H1 (cell line): ENCODE measurements around the gene CCDC110. TPM values are rescaled to one million over a fixed set of nuclear protein-coding genes. Genes with fewer than 3 reads are reported as not detected.

Experiments used
- CTCF ChIA-PET: fragments of 300-600 bp; sonication (Branson Sonifier 250); formaldehyde crosslinking; loops from one replicate; lab custom pipeline; 2021; ENCODE audit not compliant: partially characterized antibody; lab: Charles Lee
- POLR2A ChIA-PET: fragments of 300-600 bp; sonication (Branson Sonifier 250); formaldehyde crosslinking; loops from one replicate; lab custom pipeline; 2021; ENCODE audit warnings: inconsistent platforms; ENCODE audit not compliant: partially characterized antibody; lab: Charles Lee
- DNase-seq, 2 experiments: peaks; one replicate each; pipeline versions ENCODE4 v3.0.0 to v3.0.0-alpha.2; 2010 to 2022; ENCODE audit warnings: low spot score in 2 of 2, low read depth in 1 of 2, mixed read lengths in 1 of 2
- FAIRE-seq: peaks from 2 replicates; lab custom pipeline; 2011; peaks lifted over from hg19 to GRCh38; lab: Jason Lieb, UNC
- H2AFZ ChIP-seq: 2 replicates; pipeline ENCODE4 v1.8.1; 2012; ENCODE audit warnings: low read length, inconsistent platforms
- H2AK5ac ChIP-seq: 2 replicates; pipeline ENCODE4 v1.6.1; 2013; ENCODE audit warnings: low read depth, low read length
- H2BK120ac ChIP-seq: replicated peaks from 2 replicates; pipeline ENCODE3; 2013; ENCODE audit warnings: low read depth, low read length, inconsistent platforms
- H2BK12ac ChIP-seq: 2 replicates; pipeline ENCODE4 v1.6.1; 2013; ENCODE audit warnings: low read depth, low read length
- H2BK15ac ChIP-seq: 2 replicates; pipeline ENCODE4 v1.6.1; 2013; ENCODE audit warnings: low read length
- H2BK20ac ChIP-seq: 2 replicates; pipeline ENCODE4 v1.6.1; 2013; ENCODE audit warnings: low read length
- H2BK5ac ChIP-seq: 2 replicates; pipeline ENCODE4 v1.6.1; 2013; ENCODE audit warnings: low read depth, low read length
- H3K14ac ChIP-seq: 2 replicates; pipeline ENCODE4 v1.6.1; 2013; ENCODE audit warnings: inconsistent platforms; ENCODE audit not compliant: insufficient read length
- H3K18ac ChIP-seq: 2 replicates; pipeline ENCODE4 v1.6.1; 2013; ENCODE audit warnings: low read length; ENCODE audit errors: extremely low read depth
- H3K23ac ChIP-seq: 2 replicates; pipeline ENCODE4 v1.6.1; 2013; ENCODE audit warnings: inconsistent platforms; ENCODE audit not compliant: insufficient read length
- H3K23me2 ChIP-seq: 2 replicates; pipeline ENCODE4 v1.6.1; 2013; ENCODE audit warnings: low read depth, low read length
- H3K27ac ChIP-seq: 2 replicates; pipeline ENCODE4 v1.6.1; 2011; ENCODE audit warnings: low read depth, low read length, inconsistent platforms
- H3K27me3 ChIP-seq, 4 experiments: replicated peaks in 1 of 4; 1 replicate in 1 of 4; 2 replicates in 3 of 4; pipeline versions ENCODE4 v1.6.1 to v1.8.1; 2011 to 2013; ENCODE audit warnings: low read length in 3 of 4, mild to moderate bottlenecking in 3 of 4, inconsistent platforms in 2 of 4, mixed read lengths in 2 of 4, moderate library complexity in 1 of 4; ENCODE audit not compliant: control insufficient read depth in 3 of 4, insufficient read depth in 3 of 4; ENCODE audit errors: extremely low read depth in 1 of 4
- H3K36me3 ChIP-seq, 4 experiments: 2 replicates each; pipeline versions ENCODE4 v1.6.1 to v1.8.1; 2011 to 2013; ENCODE audit warnings: mild to moderate bottlenecking in 4 of 4, low read length in 3 of 4, moderate library complexity in 2 of 4, control low read depth in 1 of 4, inconsistent platforms in 1 of 4; ENCODE audit not compliant: insufficient read depth in 4 of 4, control insufficient read depth in 2 of 4
- H3K4ac ChIP-seq: replicated peaks from 2 replicates; pipeline ENCODE3; 2013; ENCODE audit warnings: low read length, low read depth, mixed read lengths, inconsistent platforms; ENCODE audit not compliant: insufficient read length
- H3K4me1 ChIP-seq, 4 experiments: replicated peaks in 1 of 4; 1 replicate in 1 of 4; 2 replicates in 3 of 4; pipeline versions ENCODE4 v1.6.1 to v1.8.1; 2011 to 2013; ENCODE audit warnings: low read length in 3 of 4, inconsistent platforms in 2 of 4, mixed read lengths in 1 of 4; ENCODE audit not compliant: insufficient read depth in 4 of 4, control insufficient read depth in 3 of 4
- H3K4me2 ChIP-seq, 2 experiments: 2 replicates each; pipeline versions ENCODE4 v1.6.1 to v1.8.1; 2011 to 2013; ENCODE audit warnings: low read depth in 2 of 2, low read length in 2 of 2, control low read depth in 1 of 2, inconsistent platforms in 1 of 2, mild to moderate bottlenecking in 1 of 2; ENCODE audit not compliant: insufficient read depth in 1 of 2
- H3K4me3 ChIP-seq, 4 experiments: fragments of 200-600, 300-600 bp in 1 of 4; sonication (generic), shearing (Covaris generic), sonication (Bioruptor Twin) in 1 of 4; 2 replicates each; pipeline versions ENCODE4 v1.5.1 to v1.8.1; 2011 to 2016; ENCODE audit warnings: low read length in 4 of 4, low read depth in 3 of 4, control low read depth in 2 of 4, inconsistent platforms in 2 of 4, mild to moderate bottlenecking in 2 of 4, mixed read lengths in 1 of 4, moderate library complexity in 1 of 4; ENCODE audit not compliant: insufficient read depth in 2 of 4; ENCODE audit errors: extremely low read depth in 1 of 4
- H3K56ac ChIP-seq: replicated peaks from 2 replicates; pipeline ENCODE3; 2013; ENCODE audit warnings: low read depth, mild to moderate bottlenecking, mixed read lengths, low read length, inconsistent platforms; ENCODE audit not compliant: insufficient read length
- H3K79me1 ChIP-seq: 2 replicates; pipeline ENCODE4 v1.6.1; 2013; ENCODE audit warnings: low read depth, low read length, control low read depth
- H3K79me2 ChIP-seq, 2 experiments: 2 replicates each; pipeline versions ENCODE4 v1.6.1 to v1.8.1; 2012 to 2013; ENCODE audit warnings: low read length in 2 of 2, mild to moderate bottlenecking in 2 of 2, inconsistent platforms in 1 of 2; ENCODE audit not compliant: insufficient read depth in 2 of 2, control insufficient read depth in 1 of 2
- H3K9ac ChIP-seq, 4 experiments: replicated peaks in 1 of 4; 1 replicate in 1 of 4; 2 replicates in 3 of 4; pipeline versions ENCODE4 v1.6.1 to v1.8.1; 2011 to 2013; ENCODE audit warnings: low read depth in 3 of 4, low read length in 3 of 4, control low read depth in 2 of 4, mild to moderate bottlenecking in 2 of 4, moderate library complexity in 2 of 4, inconsistent platforms in 1 of 4; ENCODE audit errors: extremely low read depth in 1 of 4
- H3K9me3 ChIP-seq, 2 experiments: 2 replicates each; pipeline versions ENCODE4 v1.6.1 to v1.8.1; 2012 to 2013; ENCODE audit warnings: mild to moderate bottlenecking in 2 of 2, moderate library complexity in 2 of 2, control low read depth in 1 of 2, inconsistent platforms in 1 of 2, low read depth in 1 of 2, low read length in 1 of 2, mixed read lengths in 1 of 2; ENCODE audit not compliant: insufficient read depth in 2 of 2
- H4K20me1 ChIP-seq, 2 experiments: replicated peaks in 1 of 2; 2 replicates each; pipeline versions ENCODE3 to v1.8.1; 2011 to 2013; ENCODE audit warnings: inconsistent platforms in 2 of 2, low read length in 2 of 2, mild to moderate bottlenecking in 1 of 2; ENCODE audit not compliant: insufficient read depth in 2 of 2, control insufficient read depth in 1 of 2
- H4K5ac ChIP-seq: 2 replicates; pipeline ENCODE4 v1.6.1; 2013; ENCODE audit warnings: low read length, low read depth, mixed read lengths, inconsistent platforms; ENCODE audit not compliant: insufficient read length
- H4K8ac ChIP-seq: 2 replicates; pipeline ENCODE4 v1.8.0; 2013; ENCODE audit warnings: mild to moderate bottlenecking, moderate library complexity, low read length, inconsistent platforms; ENCODE audit not compliant: insufficient read depth; ENCODE audit errors: extremely low read depth
- H4K91ac ChIP-seq: replicated peaks from 2 replicates; pipeline ENCODE3; 2013; ENCODE audit warnings: low read length, mixed read lengths, inconsistent platforms; ENCODE audit not compliant: insufficient read length
- ASH2L ChIP-seq: fragments of 200-600, 300-600 bp; sonication (generic); IDR thresholded peaks from one replicate; pipeline ENCODE4 v1.7.1; 2017; ENCODE audit warnings: low read length
- BCL11A ChIP-seq, 2 experiments: IDR thresholded peaks; one replicate each; pipeline ENCODE4 v1.6.1; 2011; ENCODE audit warnings: low read depth in 2 of 2, low read length in 2 of 2, mild to moderate bottlenecking in 2 of 2
- BRCA1 ChIP-seq: IDR thresholded peaks from 2 replicates; pipeline ENCODE4 v1.6.1; 2012; ENCODE audit warnings: low read depth, low read length, improper control_type of control experiment
- CEBPB ChIP-seq: IDR thresholded peaks from 2 replicates; pipeline ENCODE4 v1.6.1; 2012; ENCODE audit warnings: low read depth, low read length
- CHD1 ChIP-seq: IDR thresholded peaks from 2 replicates; pipeline ENCODE4 v1.6.1; 2012; ENCODE audit warnings: low read depth, low read length, improper control_type of control experiment
- GABPA ChIP-seq: IDR thresholded peaks from 2 replicates; pipeline ENCODE4 v1.6.1; 2011; ENCODE audit warnings: mild to moderate bottlenecking, low read length, moderate library complexity, borderline replicate concordance; ENCODE audit not compliant: insufficient read depth
- GTF2F1 ChIP-seq: IDR thresholded peaks from 2 replicates; pipeline ENCODE4 v1.6.1; 2012; ENCODE audit warnings: low read depth, low read length, improper control_type of control experiment, borderline replicate concordance
- JUND ChIP-seq: IDR thresholded peaks from 2 replicates; pipeline ENCODE4 v1.6.1; 2011; ENCODE audit warnings: mild to moderate bottlenecking, improper control_type of control experiment, low read length
- KDM5A ChIP-seq: fragments of 200-600 bp; IDR thresholded peaks from 2 replicates; pipeline ENCODE4 v1.7.1; 2012; ENCODE audit warnings: mild to moderate bottlenecking, low read length, inconsistent platforms, mixed read lengths
- PHF8 ChIP-seq: fragments of 200-600 bp; sonication (generic); conservative IDR thresholded peaks from 2 replicates; pipeline ENCODE4 v1.7.1; 2012; ENCODE audit warnings: low read depth, mild to moderate bottlenecking, inconsistent platforms, low read length, moderate library complexity
- POU5F1 ChIP-seq: IDR thresholded peaks from 2 replicates; pipeline ENCODE4 v1.6.1; 2011; ENCODE audit warnings: low read depth, mild to moderate bottlenecking, low read length, moderate library complexity
- SIN3A ChIP-seq, 2 experiments: IDR thresholded peaks in 1 of 2; conservative IDR thresholded peaks in 1 of 2; 2 replicates each; pipeline ENCODE4 v1.6.1; 2011 to 2012; ENCODE audit warnings: low read length in 2 of 2, improper control_type of control experiment in 1 of 2, low read depth in 1 of 2, mild to moderate bottlenecking in 1 of 2
- SUZ12 ChIP-seq: fragments of 200-600 bp; sonication (generic); IDR thresholded peaks from 2 replicates; pipeline ENCODE4 v1.6.1; 2012; ENCODE audit warnings: mild to moderate bottlenecking, inconsistent platforms, low read length, moderate library complexity, mixed read lengths
- WGBS, 2 experiments: shearing (Covaris generic) in 1 of 2; methylation state at CpG; one replicate each; pipeline versions ENCODE4 v1.1.6 to v1.1.7; 2013 to 2015; ENCODE audit warnings: low lambda C conversion rate in 2 of 2, mixed read lengths in 2 of 2, inconsistent platforms in 1 of 2, low coverage in 1 of 2, missing lambda C conversion rate in 1 of 2; ENCODE audit not compliant: insufficient replicate concordance in 2 of 2, insufficient coverage in 1 of 2, insufficient read length in 1 of 2; ENCODE audit errors: extremely low coverage in 1 of 2, missing lambda C conversion rate in 1 of 2; 5-methylcytosine and 5-hydroxymethylcytosine counted together
- polyA plus RNA-seq, 7 experiments: library from polyadenylated mRNA; depleted of rRNA in 3 of 7; stranded (reverse) in 5 of 7; unstranded in 2 of 7; fragments of >200 nt in 5 of 7; fragments of 200-250 nt in 2 of 7; gene quantifications; 1 replicate in 5 of 7; 2 replicates in 1 of 7; 4 replicates in 1 of 7; pipeline versions ENCODE4 v1.2.1 to v1.2.3, GENCODE V29; 2011 to 2013; ENCODE audit warnings: missing spikeins in 2 of 7, mixed read lengths in 2 of 7
- total RNA-seq: library from RNA; stranded (reverse); fragmentation: NEBNext Ultra II Directional; extraction: Animal tissue kit (Norgen Biotek cat#: 25700); gene quantifications from 2 replicates; pipeline ENCODE4 v1.2.1, GENCODE V29; 2021
- TF ChIP-seq, protein P1 (sequence below): IDR thresholded peaks from 2 replicates; pipeline ENCODE4 v1.6.1; 2012; ENCODE audit warnings: low read length, inconsistent platforms

CCDC110 gene
- total and polyA plus RNA-seq, 2 of the 8 experiments (the other 6 are each of a cell fraction or from before 2014, with no cell fraction given) = 0.33 to 3.1 TPM

DNA sequence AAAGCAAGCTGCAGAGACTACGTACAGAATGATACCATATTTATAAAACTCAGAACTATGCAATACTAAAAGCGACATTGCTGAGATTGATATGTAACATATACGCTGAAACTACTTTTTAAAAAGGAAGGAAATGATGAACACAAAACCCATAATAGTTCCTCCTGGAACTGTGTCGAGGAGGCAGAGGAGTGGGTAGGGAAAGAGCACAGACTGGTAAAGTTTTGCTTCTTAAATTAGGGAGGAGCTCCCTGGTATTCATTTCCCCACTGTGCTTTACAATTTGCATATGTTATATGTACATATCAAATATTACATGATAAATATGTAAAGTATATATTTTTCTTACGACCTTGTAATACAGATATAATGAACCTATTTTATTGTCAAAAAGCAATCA lies 59.7 kb downstream of the CCDC110 start:
- H3K56ac ChIP-seq = no peak overlapping the region
- peaks cover 0 to 21% (median 5%) of the 10 kb centered on the region in 4 experiments; a peak in 4 of 8 replicates for H3K36me3 ChIP-seq
- H2BK15ac ChIP-seq = no peak overlapping the region
- no peak overlapping the region for H4K8ac ChIP-seq
- no peaks in the 10 kb centered on the region for H3K79me1 ChIP-seq
- no peak overlapping the region for H3K14ac ChIP-seq
- H3K79me2 ChIP-seq = no peaks in the 10 kb centered on the region
- no peak overlapping the region for H3K23ac ChIP-seq
- FAIRE-seq (no peak), DNase-seq (no peak)
- H2BK12ac ChIP-seq = no peak overlapping the region
- H4K20me1 ChIP-seq = peaks cover 0 to 4% of the 10 kb centered on the region in 2 experiments
- H3K4me3 ChIP-seq = no peak overlapping the region
- H3K9ac ChIP-seq = no peak overlapping the region
- WGBS, 2 experiments = 96% methylated on average over 5 of the region's 5 CpGs; no CpG with 5 or more reads in 1 of the 2 experiments
- H2BK20ac ChIP-seq = no peak overlapping the region
- no peak overlapping the region for H3K4me2 ChIP-seq
- H3K4me1 ChIP-seq = no peaks in the 10 kb centered on the region
- H2AFZ ChIP-seq = no peak overlapping the region
- ChIA-PET POLR2A (no interaction called here), CTCF (no interaction called here)
- no peak overlapping the region for H2BK5ac ChIP-seq
- no peaks in the 10 kb centered on the region for H3K27me3 ChIP-seq
- H4K5ac ChIP-seq = no peak overlapping the region
- no peak overlapping the region for H4K91ac ChIP-seq
- no peak overlapping the region for H3K18ac ChIP-seq
- no peaks in the 10 kb centered on the region for H3K23me2 ChIP-seq
- no peaks in the 10 kb centered on the region; a peak in 1 of 4 replicates for H3K9me3 ChIP-seq
- no peak overlapping the region for H2BK120ac ChIP-seq
- H2AK5ac ChIP-seq = no peak overlapping the region
- no peak overlapping the region for H3K4ac ChIP-seq
- no peak overlapping the region for H3K27ac ChIP-seq
- TF ChIP-seq BRCA1 = no peak
- no peak for TF ChIP-seq SUZ12
- no peak for TF ChIP-seq SIN3A (conservative IDR thresholded peaks at IDR 0.05 in 1 of 2, IDR thresholded peaks at IDR 0.05 in 1 of 2; ENCODE audit: low read depth in 1 of 2, low read length in 2 of 2)
- TF ChIP-seq JUND = no peak
- TF ChIP-seq KDM5A = no peak
- no peak for TF ChIP-seq PHF8
- TF ChIP-seq GTF2F1 = no peak
- no peak for TF ChIP-seq ASH2L
- no peak for TF ChIP-seq CHD1
- TF ChIP-seq POU5F1 = no peak
- no peak for TF ChIP-seq CEBPB
- TF ChIP-seq GABPA = no peak
- TF ChIP-seq, protein P1, sequence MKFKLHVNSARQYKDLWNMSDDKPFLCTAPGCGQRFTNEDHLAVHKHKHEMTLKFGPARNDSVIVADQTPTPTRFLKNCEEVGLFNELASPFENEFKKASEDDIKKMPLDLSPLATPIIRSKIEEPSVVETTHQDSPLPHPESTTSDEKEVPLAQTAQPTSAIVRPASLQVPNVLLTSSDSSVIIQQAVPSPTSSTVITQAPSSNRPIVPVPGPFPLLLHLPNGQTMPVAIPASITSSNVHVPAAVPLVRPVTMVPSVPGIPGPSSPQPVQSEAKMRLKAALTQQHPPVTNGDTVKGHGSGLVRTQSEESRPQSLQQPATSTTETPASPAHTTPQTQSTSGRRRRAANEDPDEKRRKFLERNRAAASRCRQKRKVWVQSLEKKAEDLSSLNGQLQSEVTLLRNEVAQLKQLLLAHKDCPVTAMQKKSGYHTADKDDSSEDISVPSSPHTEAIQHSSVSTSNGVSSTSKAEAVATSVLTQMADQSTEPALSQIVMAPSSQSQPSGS = no peak
- TF ChIP-seq BCL11A (IDR thresholded peaks at IDR 0.05; ENCODE audit: low read depth in 2 of 2, low read length in 2 of 2) = no peak
